DOHH2 (cell line): ENCODE measurements around the gene OR1D5.
"Not testable (repeated sequence)": the region's sequence is repeated elsewhere in the genome, so short reads cannot be mapped to it uniquely, and the experiment has no call there.

Experiments used
- H3F3A ChIP-seq: fragments of 200-600 bp; sonication (generic), shearing (Covaris generic); 2 replicates; pipeline ENCODE4 v1.6.0; 2016; ENCODE audit warnings: antibody characterized with exemption, mild to moderate bottlenecking; ENCODE audit not compliant: control insufficient read depth, insufficient read depth
- H3K27ac ChIP-seq: fragments of 200-600 bp; sonication (generic); 2 replicates; pipeline ENCODE4 v1.5.1; 2014; ENCODE audit warnings: low read depth, mild to moderate bottlenecking, low read length, moderate library complexity
- H3K27me3 ChIP-seq: fragments of 200-600 bp; sonication (generic); 2 replicates; pipeline ENCODE4 v1.6.1; 2014; ENCODE audit warnings: mild to moderate bottlenecking, low read length, mixed read lengths; ENCODE audit not compliant: control insufficient read depth
- H3K36me3 ChIP-seq: fragments of 200-600 bp; sonication (generic); 2 replicates; pipeline ENCODE4 v1.6.1; 2014; ENCODE audit warnings: mild to moderate bottlenecking, low read length, moderate library complexity, mixed read lengths; ENCODE audit not compliant: control insufficient read depth
- H3K4me1 ChIP-seq: fragments of 200-600 bp; sonication (generic); 2 replicates; pipeline ENCODE4 v1.6.1; 2014; ENCODE audit warnings: mild to moderate bottlenecking, low read length, mixed read lengths; ENCODE audit not compliant: control insufficient read depth
- H3K4me2 ChIP-seq: fragments of 200-600 bp; sonication (generic); 2 replicates; pipeline ENCODE4 v1.6.0; 2014; ENCODE audit warnings: mild to moderate bottlenecking, low read length, moderate library complexity
- H3K4me3 ChIP-seq: fragments of 200-600 bp; sonication (generic); 2 replicates; pipeline ENCODE4 v1.5.1; 2014; ENCODE audit warnings: mild to moderate bottlenecking, low read length, mixed read lengths
- H3K79me2 ChIP-seq: fragments of 200-600 bp; sonication (generic); 2 replicates; pipeline ENCODE4 v1.6.1; 2014; ENCODE audit warnings: mild to moderate bottlenecking, low read length, mixed read lengths; ENCODE audit not compliant: control insufficient read depth
- H3K9me2 ChIP-seq: fragments of 200-600 bp; sonication (generic); replicated peaks from 2 replicates; pipeline ENCODE4 v1.6.1; 2014; ENCODE audit warnings: mild to moderate bottlenecking, low read length, mixed read lengths; ENCODE audit not compliant: control insufficient read depth
- H3K9me3 ChIP-seq: fragments of 200-600 bp; sonication (generic); 2 replicates; pipeline ENCODE4 v1.6.1; 2014; ENCODE audit warnings: antibody characterized with exemption, low read length, mixed read lengths; ENCODE audit not compliant: control insufficient read depth, insufficient read depth
- H4K20me1 ChIP-seq: fragments of 200-600 bp; sonication (generic); 2 replicates; pipeline ENCODE4 v1.6.0; 2014; ENCODE audit warnings: low read depth, mild to moderate bottlenecking, antibody characterized with exemption, low read length, moderate library complexity; ENCODE audit not compliant: control insufficient read depth, insufficient read depth
- EZH2phosphoT487 ChIP-seq: fragments of 200-600 bp; sonication (generic); IDR thresholded peaks from 2 replicates; pipeline ENCODE4 v1.6.1; 2017; ENCODE audit warnings: borderline replicate concordance, mild to moderate bottlenecking, antibody characterized with exemption, low read length, moderate library complexity, mixed read lengths
- TF ChIP-seq, protein P1 (sequence below): fragments of 200-600 bp; sonication (generic); IDR thresholded peaks from one replicate; pipeline ENCODE4 v1.5.1; 2014; ENCODE audit warnings: antibody characterized with exemption, mild to moderate bottlenecking, low read depth, low read length; ENCODE audit not compliant: poor library complexity, severe bottlenecking

The OR1D5 gene, protein sequence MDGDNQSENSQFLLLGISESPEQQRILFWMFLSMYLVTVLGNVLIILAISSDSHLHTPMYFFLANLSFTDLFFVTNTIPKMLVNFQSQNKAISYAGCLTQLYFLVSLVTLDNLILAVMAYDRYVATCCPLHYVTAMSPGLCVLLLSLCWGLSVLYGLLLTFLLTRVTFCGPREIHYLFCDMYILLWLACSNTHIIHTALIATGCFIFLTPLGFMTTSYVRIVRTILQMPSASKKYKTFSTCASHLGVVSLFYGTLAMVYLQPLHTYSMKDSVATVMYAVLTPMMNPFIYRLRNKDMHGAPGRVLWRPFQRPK

DNA sequence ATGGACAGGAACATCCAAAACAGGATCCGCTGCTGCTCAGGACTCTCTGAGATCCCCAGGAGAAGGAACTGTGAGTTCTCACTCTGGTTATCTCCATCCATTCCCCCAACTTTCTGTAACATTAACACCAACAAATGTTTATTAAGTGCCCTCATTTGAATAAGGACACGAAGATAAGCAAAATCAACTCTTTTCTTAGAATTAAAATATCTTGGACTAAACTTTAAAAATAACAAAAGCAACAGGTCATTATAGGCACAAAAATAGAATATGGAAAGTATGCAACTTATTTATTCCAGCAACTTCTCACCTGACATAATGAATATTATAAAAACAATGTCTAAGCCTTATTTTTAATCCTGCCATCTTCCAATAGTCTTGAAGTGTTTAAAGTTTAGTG is at the start of gene OR1D5:
Gene OR1D5 (minus strand): TSS at position 101 of the 400 bp plus-strand sequence. CDS start 0 bp downstream, at position 101.
- not testable (repeated sequence) for H3K9me2 ChIP-seq, H3K27ac ChIP-seq, H3K36me3 ChIP-seq, H3K4me3 ChIP-seq, H3K4me2 ChIP-seq, H3K27me3 ChIP-seq, H3F3A ChIP-seq, H3K4me1 ChIP-seq, H4K20me1 ChIP-seq, H3K79me2 ChIP-seq, H3K9me3 ChIP-seq

DNA sequence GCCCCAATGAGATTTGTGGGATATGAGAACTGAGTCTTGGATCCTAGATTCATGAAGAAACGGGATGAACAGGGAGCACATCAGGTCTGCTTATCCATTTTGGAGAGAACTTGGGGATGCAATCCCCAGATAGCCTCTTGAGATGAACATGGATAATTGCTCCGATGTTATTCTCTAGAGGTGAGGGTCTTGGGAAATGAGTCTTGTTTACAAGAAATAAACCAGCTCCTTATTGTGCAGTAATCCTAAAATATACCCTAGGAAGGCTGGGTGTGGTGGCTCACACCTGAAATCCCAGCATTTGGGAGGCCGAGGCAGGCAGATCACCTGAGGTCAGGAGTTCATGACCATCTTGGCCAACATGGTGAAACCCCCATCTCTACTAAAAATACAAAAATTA is 40.9 kb upstream of the OR1D5 start, which contains the start of gene OR1D2:
Gene OR1D2 (minus strand): TSS at position 101 of the 400 bp plus-strand sequence. CDS start 11,426 bp downstream, outside the sequence.
- Histone ChIP-seq H3K9me3 (peaks cover 3% of the 10 kb centered on the region; the same call in 1 of the 2 replicates), H3K4me3 (no peak within 1 kb of the TSS), H3K4me1 (no peaks in the 10 kb centered on the region), H3K79me2 (no peaks in the 10 kb centered on the region), H3K4me2 (no peak within 1 kb of the TSS), H3K27me3 (no peaks in the 10 kb centered on the region; the same call in 1 of the 2 replicates), H4K20me1 (no peaks in the 10 kb centered on the region), H3K27ac (no peak within 1 kb of the TSS), H3K9me2 (no peaks in the 10 kb centered on the region), H3F3A (no peaks in the 10 kb centered on the region), H3K36me3 (no peaks in the 10 kb centered on the region)
- TF ChIP-seq EZH2phosphoT487, result no peak
- TF ChIP-seq, protein P1, sequence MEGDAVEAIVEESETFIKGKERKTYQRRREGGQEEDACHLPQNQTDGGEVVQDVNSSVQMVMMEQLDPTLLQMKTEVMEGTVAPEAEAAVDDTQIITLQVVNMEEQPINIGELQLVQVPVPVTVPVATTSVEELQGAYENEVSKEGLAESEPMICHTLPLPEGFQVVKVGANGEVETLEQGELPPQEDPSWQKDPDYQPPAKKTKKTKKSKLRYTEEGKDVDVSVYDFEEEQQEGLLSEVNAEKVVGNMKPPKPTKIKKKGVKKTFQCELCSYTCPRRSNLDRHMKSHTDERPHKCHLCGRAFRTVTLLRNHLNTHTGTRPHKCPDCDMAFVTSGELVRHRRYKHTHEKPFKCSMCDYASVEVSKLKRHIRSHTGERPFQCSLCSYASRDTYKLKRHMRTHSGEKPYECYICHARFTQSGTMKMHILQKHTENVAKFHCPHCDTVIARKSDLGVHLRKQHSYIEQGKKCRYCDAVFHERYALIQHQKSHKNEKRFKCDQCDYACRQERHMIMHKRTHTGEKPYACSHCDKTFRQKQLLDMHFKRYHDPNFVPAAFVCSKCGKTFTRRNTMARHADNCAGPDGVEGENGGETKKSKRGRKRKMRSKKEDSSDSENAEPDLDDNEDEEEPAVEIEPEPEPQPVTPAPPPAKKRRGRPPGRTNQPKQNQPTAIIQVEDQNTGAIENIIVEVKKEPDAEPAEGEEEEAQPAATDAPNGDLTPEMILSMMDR, result no peak

DNA sequence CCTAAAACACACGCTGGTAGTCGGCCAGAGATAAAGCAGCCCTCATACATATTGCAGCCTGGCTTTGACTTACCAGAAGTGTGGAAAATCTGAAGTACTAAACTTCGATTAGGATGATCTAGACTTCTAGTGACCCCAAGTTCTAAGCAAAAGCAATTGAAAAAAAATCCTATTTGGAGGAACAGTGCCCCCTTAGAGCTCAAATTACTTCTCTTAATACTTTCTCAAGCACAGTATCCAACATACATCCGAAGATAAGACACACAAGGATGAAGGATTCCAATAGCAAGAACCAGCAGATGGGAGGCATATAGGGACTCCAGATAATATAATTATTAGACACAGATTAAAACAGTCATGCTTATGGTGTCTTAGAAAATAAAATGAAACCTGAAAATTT is 10.4 kb upstream of the OR1D5 start:
- not testable (repeated sequence) for H3K4me2 ChIP-seq, H3K9me3 ChIP-seq, H4K20me1 ChIP-seq, H3K9me2 ChIP-seq, H3K36me3 ChIP-seq, H3K4me1 ChIP-seq, H3K27me3 ChIP-seq, H3K27ac ChIP-seq, H3F3A ChIP-seq, H3K4me3 ChIP-seq, H3K79me2 ChIP-seq
- TF ChIP-seq, protein P1, result peak; percentile 34

DNA sequence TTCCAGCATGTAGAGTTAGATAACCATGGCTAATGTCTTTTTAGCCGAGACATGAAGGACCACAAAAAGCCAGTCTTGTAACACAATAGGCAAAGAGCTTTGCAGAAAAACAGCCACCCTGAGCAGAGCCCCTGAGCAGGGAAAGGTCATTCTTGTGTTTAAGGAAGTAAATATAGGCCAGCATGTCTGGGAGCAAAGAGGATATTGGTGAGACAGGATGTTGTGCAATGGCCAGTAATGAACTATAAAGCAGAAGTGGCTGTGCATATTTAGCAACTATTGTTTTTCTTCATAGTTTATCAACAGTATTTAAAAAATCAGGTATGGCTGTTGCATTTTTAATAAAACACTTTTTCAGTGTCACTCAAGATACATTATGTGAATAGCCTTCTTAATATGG is 1.8 kb upstream of the OR1D5 start:
- H3K36me3 ChIP-seq, H4K20me1 ChIP-seq, H3K9me3 ChIP-seq, H3K4me3 ChIP-seq, H3K79me2 ChIP-seq, H3K9me2 ChIP-seq, H3K27me3 ChIP-seq, H3F3A ChIP-seq, H3K4me1 ChIP-seq: not testable (repeated sequence)
- Histone ChIP-seq H3K4me2 (peak overlapping the region; percentile 27; the same call in 1 of the 2 replicates), H3K27ac (0 out of 2 replicates have a peak overlapping the region, but pooled peaks have one; percentile 12)

DNA sequence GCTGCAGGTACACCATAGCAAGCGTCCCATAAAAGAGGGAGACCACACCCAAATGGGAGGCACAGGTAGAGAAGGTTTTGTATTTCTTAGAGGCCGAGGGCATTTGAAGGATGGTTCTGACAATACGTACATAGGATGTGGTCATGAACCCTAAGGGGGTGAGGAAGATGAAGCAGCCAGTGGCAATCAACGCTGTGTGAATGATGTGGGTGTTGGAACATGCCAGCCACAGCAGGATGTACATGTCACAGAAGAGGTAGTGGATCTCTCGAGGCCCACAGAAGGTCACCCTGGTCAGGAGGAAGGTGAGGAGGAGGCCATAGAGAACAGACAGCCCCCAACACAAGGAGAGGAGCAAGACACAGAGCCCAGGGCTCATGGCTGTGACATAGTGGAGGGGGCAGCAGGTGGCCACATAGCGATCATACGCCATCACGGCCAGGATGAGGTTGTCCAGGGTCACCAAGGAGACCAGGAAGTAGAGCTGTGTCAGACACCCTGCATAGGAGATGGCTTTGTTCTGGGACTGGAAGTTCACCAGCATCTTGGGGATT is 506 bp downstream of the OR1D5 start:
- not testable (repeated sequence) for H3K9me2 ChIP-seq, H3K27me3 ChIP-seq, H3F3A ChIP-seq, H4K20me1 ChIP-seq, H3K9me3 ChIP-seq, H3K27ac ChIP-seq, H3K36me3 ChIP-seq, H3K4me1 ChIP-seq, H3K4me2 ChIP-seq, H3K79me2 ChIP-seq, H3K4me3 ChIP-seq

DNA sequence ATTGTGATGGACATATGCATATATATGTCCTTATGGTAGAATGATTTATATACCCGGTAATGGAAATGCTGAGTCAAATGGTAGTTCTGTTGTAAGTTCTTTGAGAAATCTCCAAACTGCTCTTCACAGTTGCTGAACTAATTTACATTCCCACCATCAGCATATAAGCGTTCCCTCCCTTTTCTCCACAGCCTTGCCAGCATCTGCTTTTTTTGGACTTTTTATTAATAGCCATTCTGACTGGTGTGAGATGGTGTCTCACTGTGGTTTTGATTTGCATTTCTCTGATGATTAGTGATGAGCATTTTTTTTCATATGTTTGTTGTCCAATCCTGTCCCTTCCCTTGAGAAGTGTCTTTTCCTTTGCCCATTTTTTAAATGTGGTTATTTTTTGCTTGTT is 8.5 kb downstream of the OR1D5 start:
- not testable (repeated sequence) for H3F3A ChIP-seq, H3K9me2 ChIP-seq, H3K4me2 ChIP-seq, H4K20me1 ChIP-seq, H3K9me3 ChIP-seq, H3K4me1 ChIP-seq, H3K4me3 ChIP-seq, H3K79me2 ChIP-seq, H3K36me3 ChIP-seq, H3K27ac ChIP-seq, H3K27me3 ChIP-seq
